Raji (cell line): ENCODE results near the gene THADA.

ENCODE experiments used
- POLR2A ChIP-seq: IDR thresholded peaks from 2 replicates; pipeline ENCODE4 v1.6.1; 2011; ENCODE audit warnings: low read depth, low read length, control low read depth; ENCODE audit not compliant: insufficient read depth

Gene THADA

GRCh38 chr2:43186321-43186678, 409.5 kb downstream of the THADA start:
- TF ChIP-seq POLR2A: no peak

DNA sequence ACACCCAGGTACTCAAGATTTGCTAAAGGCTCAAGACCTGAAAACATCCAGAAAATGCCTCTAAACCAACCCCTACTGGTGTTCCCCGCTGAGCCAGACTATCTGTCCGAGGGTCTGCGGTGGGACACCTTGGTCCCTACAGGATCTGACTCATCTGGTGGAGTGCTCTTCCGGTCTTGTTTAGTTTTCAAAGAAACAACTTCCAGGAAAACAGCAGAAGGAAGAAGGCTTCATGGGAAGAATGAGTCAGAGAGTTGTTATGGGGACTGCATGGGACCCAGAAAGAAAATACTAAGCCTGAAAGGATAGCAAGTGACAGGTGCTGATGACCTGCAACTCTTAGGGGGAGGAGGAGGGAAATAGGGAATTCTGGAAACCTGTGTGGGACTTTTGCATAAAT, 410.7 kb downstream of the THADA start:
- no peak for TF ChIP-seq POLR2A

GRCh38 chr2:43184339-43184895, 411.4 kb downstream of the THADA start:
- TF ChIP-seq POLR2A: no peak

DNA sequence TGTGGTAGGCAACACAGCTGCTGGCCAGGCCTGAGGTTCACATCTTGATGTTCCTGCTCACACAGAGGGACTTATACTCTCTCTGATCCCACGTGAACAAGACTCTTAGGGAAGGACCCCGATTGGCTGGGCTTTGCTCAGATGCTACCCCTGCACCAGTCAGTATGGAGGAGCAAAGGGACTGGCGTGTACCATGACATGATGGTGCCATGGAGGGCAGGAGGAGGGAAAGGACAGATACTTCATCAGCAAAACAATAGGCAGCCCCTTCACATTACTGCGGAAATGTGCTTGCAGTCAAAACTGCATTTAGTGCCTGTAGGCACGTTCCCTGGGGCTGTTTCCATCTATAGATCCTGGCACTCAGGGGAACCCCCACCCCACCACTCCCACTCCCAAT, 412.1 kb downstream of the THADA start:
- TF ChIP-seq POLR2A: no peak

DNA sequence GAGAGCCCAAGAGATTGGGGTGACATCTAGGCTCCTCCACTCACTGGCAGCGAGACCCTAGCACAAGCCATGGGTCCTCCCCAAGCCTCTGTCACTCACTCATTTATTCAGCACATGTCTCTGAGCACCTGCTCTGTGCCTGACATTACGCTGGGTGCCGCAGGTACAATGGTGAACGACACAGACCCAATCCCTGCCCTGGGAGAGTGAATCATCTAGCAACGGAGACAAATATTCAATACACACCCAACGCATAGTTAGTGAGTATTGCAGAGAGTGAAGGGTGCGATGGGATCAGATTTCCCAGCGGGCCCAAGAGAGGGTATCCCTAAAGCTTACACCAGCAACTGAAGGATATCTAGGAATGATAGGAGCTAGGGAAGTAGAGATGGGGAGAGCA, 414.9 kb downstream of the THADA start:
- no peak for TF ChIP-seq POLR2A
